ENCODE data around the gene PTPRG.

The PTPRG gene

GRCh38 chr3:61613666-61614065 lies 52.3 kb downstream of the PTPRG start:
- Histone ChIP-seq H3K27me3 (ENCODE audit: control insufficient read depth, insufficient read depth, low read length) (no peaks in the 10 kb centered on the region), H3K36me3 (ENCODE audit: control insufficient read depth, insufficient read depth, low read length) (no peaks in the 10 kb centered on the region), H3K4me1 (ENCODE audit: control insufficient read depth, insufficient read depth, low read length) (peaks cover 4% of the 10 kb centered on the region), H3K4me3 (ENCODE audit: low read depth, low read length) (no peak overlapping the region), H3K9me3 (ENCODE audit: control insufficient read depth, insufficient read depth, low read length) (no peaks in the 10 kb centered on the region), H3K9ac (ENCODE audit: low read depth, low read length) (no peak overlapping the region)

GRCh38 chr3:61615643-61616042 lies 54.3 kb downstream of the PTPRG start:
- no peak overlapping the region for H3K9ac ChIP-seq (ENCODE audit: low read depth, low read length)
- H3K36me3 ChIP-seq (ENCODE audit: control insufficient read depth, insufficient read depth, low read length) = no peaks in the 10 kb centered on the region

DNA sequence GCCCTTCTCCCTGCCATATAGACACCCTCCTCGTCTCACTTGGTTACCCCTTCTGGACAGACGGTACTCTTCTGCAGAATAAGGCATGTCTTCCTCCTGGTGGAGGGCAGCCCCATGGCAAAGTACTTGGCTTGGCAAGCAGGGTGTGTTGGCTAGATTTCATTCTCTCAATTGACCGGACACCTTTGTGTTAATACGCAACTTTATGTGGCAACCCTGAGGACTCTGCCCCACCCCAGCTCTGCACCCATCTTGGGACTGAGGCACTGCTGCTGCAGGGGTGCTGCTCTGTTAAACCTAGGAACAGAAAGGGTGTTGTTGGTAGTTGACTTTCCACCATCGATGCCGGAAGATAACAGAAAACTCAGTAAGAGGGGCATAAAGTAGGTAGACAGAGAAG lies 55.2 kb downstream of the PTPRG start:
- Histone ChIP-seq H3K36me3 (ENCODE audit: control insufficient read depth, insufficient read depth, low read length) (no peaks in the 10 kb centered on the region), H3K9me3 (ENCODE audit: control insufficient read depth, insufficient read depth, low read length) (no peaks in the 10 kb centered on the region), H3K9ac (ENCODE audit: low read depth, low read length) (no peak overlapping the region), H3K4me3 (ENCODE audit: low read depth, low read length) (no peak overlapping the region), H3K27me3 (ENCODE audit: control insufficient read depth, insufficient read depth, low read length) (no peaks in the 10 kb centered on the region), H3K4me1 (ENCODE audit: control insufficient read depth, insufficient read depth, low read length) (peaks cover 11% of the 10 kb centered on the region)

More at GRCh38 chr3:61615643-61616042, 54.3 kb downstream of the PTPRG start:
- Histone ChIP-seq H3K4me1 (ENCODE audit: control insufficient read depth, insufficient read depth, low read length) (peaks cover 11% of the 10 kb centered on the region), H3K9me3 (ENCODE audit: control insufficient read depth, insufficient read depth, low read length) (no peaks in the 10 kb centered on the region), H3K4me3 (ENCODE audit: low read depth, low read length) (no peak overlapping the region), H3K27me3 (ENCODE audit: control insufficient read depth, insufficient read depth, low read length) (no peaks in the 10 kb centered on the region)

GRCh38 chr3:61617041-61617440 lies 55.7 kb downstream of the PTPRG start:
- no peak overlapping the region for H3K4me3 ChIP-seq (ENCODE audit: low read depth, low read length)
- no peak overlapping the region for H3K9ac ChIP-seq (ENCODE audit: low read depth, low read length)
- H3K36me3 ChIP-seq (ENCODE audit: control insufficient read depth, insufficient read depth, low read length) = no peaks in the 10 kb centered on the region
- H3K27me3 ChIP-seq (ENCODE audit: control insufficient read depth, insufficient read depth, low read length) = no peaks in the 10 kb centered on the region
- H3K4me1 ChIP-seq (ENCODE audit: control insufficient read depth, insufficient read depth, low read length) = peaks cover 11% of the 10 kb centered on the region
- no peaks in the 10 kb centered on the region for H3K9me3 ChIP-seq (ENCODE audit: control insufficient read depth, insufficient read depth, low read length)

DNA sequence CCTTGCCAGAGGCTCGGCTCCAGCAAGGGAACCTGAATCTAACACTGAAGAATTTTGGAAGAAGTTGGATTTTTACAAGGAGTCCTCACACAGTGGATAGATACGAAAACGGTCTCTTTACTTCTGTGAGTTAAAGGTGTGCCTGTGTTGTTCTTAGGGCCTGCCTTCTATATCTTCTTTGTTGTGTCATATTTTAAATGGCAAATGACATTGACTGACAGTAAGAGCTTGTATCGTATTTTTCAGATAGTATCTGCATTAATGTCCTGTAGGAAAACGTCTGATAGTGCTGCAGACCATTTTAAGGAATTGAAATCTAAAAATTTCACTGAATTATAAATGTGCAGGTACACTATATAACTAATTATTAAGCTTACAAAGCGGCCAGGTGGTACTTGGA lies 56.3 kb downstream of the PTPRG start:
- Histone ChIP-seq H3K9ac (ENCODE audit: low read depth, low read length) (no peak overlapping the region), H3K9me3 (ENCODE audit: control insufficient read depth, insufficient read depth, low read length) (no peaks in the 10 kb centered on the region), H3K27me3 (ENCODE audit: control insufficient read depth, insufficient read depth, low read length) (no peaks in the 10 kb centered on the region), H3K4me3 (ENCODE audit: low read depth, low read length) (no peak overlapping the region), H3K36me3 (ENCODE audit: control insufficient read depth, insufficient read depth, low read length) (no peaks in the 10 kb centered on the region), H3K4me1 (ENCODE audit: control insufficient read depth, insufficient read depth, low read length) (peaks cover 11% of the 10 kb centered on the region)

GRCh38 chr3:61618231-61618630 lies 56.9 kb downstream of the PTPRG start:
- Histone ChIP-seq H3K36me3 (ENCODE audit: control insufficient read depth, insufficient read depth, low read length) (no peaks in the 10 kb centered on the region), H3K9me3 (ENCODE audit: control insufficient read depth, insufficient read depth, low read length) (no peaks in the 10 kb centered on the region), H3K9ac (ENCODE audit: low read depth, low read length) (no peak overlapping the region), H3K4me1 (ENCODE audit: control insufficient read depth, insufficient read depth, low read length) (peaks cover 11% of the 10 kb centered on the region), H3K27me3 (ENCODE audit: control insufficient read depth, insufficient read depth, low read length) (no peaks in the 10 kb centered on the region), H3K4me3 (ENCODE audit: low read depth, low read length) (no peak overlapping the region)

GRCh38 chr3:61618871-61619270 lies 57.5 kb downstream of the PTPRG start:
- H3K4me1 ChIP-seq (ENCODE audit: control insufficient read depth, insufficient read depth, low read length) = peaks cover 11% of the 10 kb centered on the region

DNA sequence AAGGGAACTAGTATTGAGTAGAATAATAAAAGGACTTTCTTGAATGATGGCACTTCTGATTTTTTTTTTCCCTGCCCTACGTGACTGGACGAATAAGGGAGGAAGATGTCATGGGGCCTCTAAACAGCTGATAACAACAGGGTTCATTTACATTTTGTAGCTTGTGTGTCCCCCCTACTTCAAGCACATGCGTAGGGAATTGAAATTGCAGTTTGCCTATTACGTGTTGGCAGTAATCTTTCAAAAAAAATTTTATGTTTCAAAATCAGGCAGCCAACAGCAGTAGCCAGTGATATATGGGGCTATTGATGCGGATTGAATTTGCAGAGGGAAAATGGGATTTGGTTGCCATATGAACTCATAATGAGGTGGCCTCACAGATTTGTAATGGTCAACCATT lies 58.7 kb downstream of the PTPRG start:
- H3K9ac ChIP-seq (ENCODE audit: low read depth, low read length) = no peak overlapping the region
- H3K27me3 ChIP-seq (ENCODE audit: control insufficient read depth, insufficient read depth, low read length) = no peaks in the 10 kb centered on the region
- H3K4me1 ChIP-seq (ENCODE audit: control insufficient read depth, insufficient read depth, low read length) = peaks cover 15% of the 10 kb centered on the region
- no peak overlapping the region for H3K4me3 ChIP-seq (ENCODE audit: low read depth, low read length)
- H3K9me3 ChIP-seq (ENCODE audit: control insufficient read depth, insufficient read depth, low read length) = no peaks in the 10 kb centered on the region
- H3K36me3 ChIP-seq (ENCODE audit: control insufficient read depth, insufficient read depth, low read length) = no peaks in the 10 kb centered on the region

More at GRCh38 chr3:61618871-61619270, 57.5 kb downstream of the PTPRG start:
- Histone ChIP-seq H3K9ac (ENCODE audit: low read depth, low read length) (no peak overlapping the region), H3K27me3 (ENCODE audit: control insufficient read depth, insufficient read depth, low read length) (no peaks in the 10 kb centered on the region), H3K9me3 (ENCODE audit: control insufficient read depth, insufficient read depth, low read length) (no peaks in the 10 kb centered on the region), H3K4me3 (ENCODE audit: low read depth, low read length) (no peak overlapping the region), H3K36me3 (ENCODE audit: control insufficient read depth, insufficient read depth, low read length) (no peaks in the 10 kb centered on the region)

GRCh38 chr3:61624300-61624699 lies 62.9 kb downstream of the PTPRG start:
- H3K4me1 ChIP-seq (ENCODE audit: control insufficient read depth, insufficient read depth, low read length) = peaks cover 30% of the 10 kb centered on the region
- H3K27me3 ChIP-seq (ENCODE audit: control insufficient read depth, insufficient read depth, low read length) = no peaks in the 10 kb centered on the region
- no peaks in the 10 kb centered on the region for H3K9me3 ChIP-seq (ENCODE audit: control insufficient read depth, insufficient read depth, low read length)
- H3K9ac ChIP-seq (ENCODE audit: low read depth, low read length) = no peak overlapping the region
- no peaks in the 10 kb centered on the region for H3K36me3 ChIP-seq (ENCODE audit: control insufficient read depth, insufficient read depth, low read length)
- H3K4me3 ChIP-seq (ENCODE audit: low read depth, low read length) = no peak overlapping the region

DNA sequence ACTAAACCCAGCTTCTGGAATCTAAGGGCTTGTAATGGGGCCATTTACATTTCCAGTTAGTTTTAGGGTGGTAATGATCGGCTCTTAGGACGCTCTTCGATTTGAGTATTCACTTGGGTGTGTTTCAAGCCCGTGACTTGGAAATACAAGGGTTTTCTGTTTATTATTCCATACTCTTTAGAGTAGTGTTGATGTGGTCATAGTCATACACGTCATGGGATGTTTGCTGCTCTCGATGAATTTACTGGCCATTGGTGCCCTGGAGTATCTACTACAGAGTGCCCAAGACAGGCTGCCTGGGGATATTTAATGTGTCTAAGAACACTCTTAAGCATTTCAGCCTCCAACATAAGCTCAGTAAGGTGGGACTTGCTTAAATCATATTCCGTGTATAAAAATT lies 64.1 kb downstream of the PTPRG start:
- no peak overlapping the region for H3K9ac ChIP-seq (ENCODE audit: low read depth, low read length)
- H3K36me3 ChIP-seq (ENCODE audit: control insufficient read depth, insufficient read depth, low read length) = no peaks in the 10 kb centered on the region
- H3K4me1 ChIP-seq (ENCODE audit: control insufficient read depth, insufficient read depth, low read length) = peaks cover 23% of the 10 kb centered on the region
- no peaks in the 10 kb centered on the region for H3K9me3 ChIP-seq (ENCODE audit: control insufficient read depth, insufficient read depth, low read length)
- H3K27me3 ChIP-seq (ENCODE audit: control insufficient read depth, insufficient read depth, low read length) = no peaks in the 10 kb centered on the region
- H3K4me3 ChIP-seq (ENCODE audit: low read depth, low read length) = no peak overlapping the region

DNA sequence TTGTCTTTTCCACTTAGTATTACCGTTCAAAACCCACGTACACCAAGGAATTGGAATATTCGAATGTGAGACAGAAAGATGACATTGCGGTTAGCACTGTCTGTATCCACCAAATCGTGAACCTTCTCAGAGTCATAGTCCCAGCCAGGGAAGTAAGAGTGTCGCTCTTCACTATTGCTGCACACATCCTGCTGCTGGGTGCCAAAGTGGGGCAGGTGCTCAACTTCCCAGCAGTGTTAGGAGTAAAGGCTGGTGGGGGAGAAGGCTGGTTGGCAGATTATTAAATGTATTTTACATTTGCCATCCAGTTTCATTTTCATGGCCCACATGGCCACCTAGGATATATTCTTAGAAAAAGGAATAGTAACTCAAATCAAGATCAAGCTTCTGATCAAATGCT lies 65.1 kb downstream of the PTPRG start:
- Histone ChIP-seq H3K4me1 (ENCODE audit: control insufficient read depth, insufficient read depth, low read length) (peaks cover 23% of the 10 kb centered on the region), H3K4me3 (ENCODE audit: low read depth, low read length) (no peak overlapping the region), H3K9me3 (ENCODE audit: control insufficient read depth, insufficient read depth, low read length) (no peaks in the 10 kb centered on the region), H3K36me3 (ENCODE audit: control insufficient read depth, insufficient read depth, low read length) (no peaks in the 10 kb centered on the region), H3K27me3 (ENCODE audit: control insufficient read depth, insufficient read depth, low read length) (no peaks in the 10 kb centered on the region), H3K9ac (ENCODE audit: low read depth, low read length) (no peak overlapping the region)

DNA sequence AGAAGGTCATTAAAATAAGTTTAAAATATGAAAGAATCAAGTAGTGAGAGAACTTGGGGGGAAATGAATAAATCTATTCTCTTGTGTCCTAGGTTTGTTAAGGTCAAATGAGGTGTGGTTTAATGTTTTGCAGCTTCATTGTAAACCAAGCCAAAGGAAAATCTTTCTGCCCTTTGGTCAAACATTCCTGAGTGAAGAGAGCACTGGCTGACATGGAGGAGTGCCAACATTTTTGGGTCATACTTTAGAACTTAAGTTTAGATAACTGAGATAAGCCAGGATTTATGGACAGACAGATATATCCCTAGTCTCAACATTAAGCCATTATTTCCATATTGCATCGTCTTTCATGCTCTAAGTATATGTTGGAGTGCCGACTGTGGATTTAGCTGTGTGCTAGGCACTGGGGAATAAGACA lies 66.4 kb downstream of the PTPRG start:
- H3K36me3 ChIP-seq (ENCODE audit: control insufficient read depth, insufficient read depth, low read length) = no peaks in the 10 kb centered on the region
- H3K9ac ChIP-seq (ENCODE audit: low read depth, low read length) = no peak overlapping the region
- no peaks in the 10 kb centered on the region for H3K9me3 ChIP-seq (ENCODE audit: control insufficient read depth, insufficient read depth, low read length)
- peaks cover 23% of the 10 kb centered on the region for H3K4me1 ChIP-seq (ENCODE audit: control insufficient read depth, insufficient read depth, low read length)
- no peaks in the 10 kb centered on the region for H3K27me3 ChIP-seq (ENCODE audit: control insufficient read depth, insufficient read depth, low read length)
- no peak overlapping the region for H3K4me3 ChIP-seq (ENCODE audit: low read depth, low read length)

- no peaks in the 10 kb centered on the region for H3K36me3 ChIP-seq (ENCODE audit: control insufficient read depth, insufficient read depth, low read length)
- H3K9ac ChIP-seq (ENCODE audit: low read depth, low read length) = no peak overlapping the region
- no peaks in the 10 kb centered on the region for H3K27me3 ChIP-seq (ENCODE audit: control insufficient read depth, insufficient read depth, low read length)
- no peak overlapping the region for H3K4me3 ChIP-seq (ENCODE audit: low read depth, low read length)
- H3K9me3 ChIP-seq (ENCODE audit: control insufficient read depth, insufficient read depth, low read length) = no peaks in the 10 kb centered on the region
- H3K4me1 ChIP-seq (ENCODE audit: control insufficient read depth, insufficient read depth, low read length) = peaks cover 23% of the 10 kb centered on the region
These were observed 67.3 kb downstream of the PTPRG start for GRCh38 chr3:61628636-61629035.
